Caco-2 (cell line): Measurements from ENCODE around the gene TEX12. TPM values are rescaled to one million over a fixed set of nuclear protein-coding genes. Genes with fewer than 3 reads are reported as not detected.

Experiments used
- BruUV-seq: library from RNA; stranded (reverse); fragments of 400-500 nt; replicated peaks from 2 replicates; lab custom pipeline; 2021; lab: Mats Ljungman, UMichigan
- CTCF ChIA-PET: fragments of 300-600 bp; sonication (Branson Sonifier 250); formaldehyde crosslinking; loops from one replicate; lab custom pipeline; 2022; ENCODE audit warnings: antibody characterized with exemption; lab: Charles Lee
- POLR2A ChIA-PET: fragments of 300-600 bp; sonication (Branson Sonifier 250); formaldehyde crosslinking; loops from one replicate; lab custom pipeline; 2022; ENCODE audit warnings: antibody characterized with exemption; lab: Charles Lee
- DNase-seq, 2 experiments: peaks; one replicate each; pipeline versions ENCODE4 v3.0.0 to v3.0.0-alpha.2; 2020 to 2022
- H3K27me3 ChIP-seq: replicated peaks from 2 replicates; pipeline ENCODE4 v1.6.0; 2011; ENCODE audit warnings: low read length; ENCODE audit not compliant: control insufficient read depth, insufficient read depth
- H3K36me3 ChIP-seq: 2 replicates; pipeline ENCODE4 v1.5.1; 2011; ENCODE audit warnings: low read length; ENCODE audit not compliant: control insufficient read depth, insufficient read depth
- H3K4me1 ChIP-seq: fragments of 250-450 bp; sonication (Bioruptor Pico); 2 replicates; pipeline ENCODE4 v1.5.1; 2020; ENCODE audit warnings: mild to moderate bottlenecking
- H3K4me3 ChIP-seq: 2 replicates; pipeline ENCODE4 v1.5.1; 2011; ENCODE audit warnings: low read depth, mild to moderate bottlenecking, control low read depth, low read length
- H3K9me3 ChIP-seq: fragments of 250-450 bp; sonication (Bioruptor Pico); 2 replicates; pipeline ENCODE4 v1.5.1; 2020; ENCODE audit warnings: mild to moderate bottlenecking, moderate library complexity
- H3K27ac Mint-ChIP-seq: one replicate; pipeline ENCODE4 v1.8.0; 2022; ENCODE audit warnings: mixed read lengths; ENCODE audit not compliant: unreplicated experiment
- H3K27me3 Mint-ChIP-seq: one replicate; pipeline ENCODE4 v1.8.0; 2022; ENCODE audit warnings: mixed read lengths; ENCODE audit not compliant: insufficient read depth, unreplicated experiment
- H3K36me3 Mint-ChIP-seq: one replicate; pipeline ENCODE4 v1.8.0; 2022; ENCODE audit warnings: mild to moderate bottlenecking, mixed read lengths; ENCODE audit not compliant: insufficient read depth, unreplicated experiment
- H3K4me1 Mint-ChIP-seq: one replicate; pipeline ENCODE4 v1.8.0; 2022; ENCODE audit warnings: low read depth, mixed read lengths; ENCODE audit not compliant: unreplicated experiment
- H3K4me3 Mint-ChIP-seq: one replicate; pipeline ENCODE4 v1.8.0; 2022; ENCODE audit warnings: mild to moderate bottlenecking, moderate library complexity, mixed read lengths; ENCODE audit not compliant: unreplicated experiment
- H3K9me3 Mint-ChIP-seq: one replicate; pipeline ENCODE4 v1.8.0; 2022; ENCODE audit warnings: mixed read lengths; ENCODE audit not compliant: unreplicated experiment
- CTCF ChIP-seq, 2 experiments: fragments of 200-600 bp in 1 of 2; IDR thresholded peaks; 1 replicate in 1 of 2; 2 replicates in 1 of 2; pipeline versions ENCODE4 v1.5.1 to v1.8.0; 2011 to 2022; ENCODE audit warnings: antibody characterized with exemption in 1 of 2, control low read depth in 1 of 2, inconsistent platforms in 1 of 2, low read depth in 1 of 2, low read length in 1 of 2, mild to moderate bottlenecking in 1 of 2, moderate library complexity in 1 of 2; ENCODE audit not compliant: insufficient read depth in 1 of 2, severe bottlenecking in 1 of 2, unreplicated experiment in 1 of 2
- intact Hi-C: fragments of 100-400 bp; cut with micrococcal nuclease; formaldehyde crosslinking; loops from one replicate; pipeline ENCODE4 v1.10.0; 2022; ENCODE audit not compliant: unreplicated experiment
- total RNA-seq: library from RNA; stranded (reverse); gene quantifications from 2 replicates; pipeline ENCODE4 v1.2.3, GENCODE V29; 2022

Gene TEX12
- total RNA-seq, 1 experiment from 2014 or later, result not detected

DNA sequence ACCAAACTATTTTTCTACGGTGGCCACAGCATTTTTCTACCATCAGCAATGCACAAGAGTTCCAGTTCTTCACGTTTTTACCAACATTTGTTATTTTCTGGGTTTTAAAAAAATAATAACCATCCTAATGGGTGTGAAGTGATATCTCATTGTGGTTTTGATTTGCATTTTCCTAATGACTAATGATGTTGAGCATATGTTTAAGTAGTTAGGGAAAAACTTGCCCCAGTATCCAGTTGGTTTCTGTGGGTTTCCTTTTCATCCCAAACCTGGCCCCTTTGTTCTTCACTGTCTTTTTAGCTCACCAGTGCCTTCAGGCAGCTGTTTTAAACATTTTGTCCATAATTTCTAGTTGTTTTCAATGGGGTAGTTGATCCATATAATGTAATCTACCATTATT is 44.4 kb downstream of the TEX12 start:
- Histone ChIP-seq H3K4me3 (no peak overlapping the region), H3K27me3 (no peaks in the 10 kb centered on the region), H3K36me3 (no peaks in the 10 kb centered on the region), H3K9me3 (0 out of 2 replicates have a peak, but pooled peaks cover 5% of the 10 kb centered on the region), H3K4me1 (peaks cover 13% of the 10 kb centered on the region)
- Mint-ChIP-seq H3K4me1 (peaks cover 13% of the 10 kb centered on the region), H3K9me3 (no peaks in the 10 kb centered on the region), H3K36me3 (no peaks in the 10 kb centered on the region), H3K27me3 (peaks cover 6% of the 10 kb centered on the region), H3K4me3 (no peak overlapping the region), H3K27ac (no peak overlapping the region)
- intact Hi-C loops, result loop anchor here (10.0 kb wide), 1 partner anchor 243 kb away; no protein-coding TSS in a partner anchor
- BruUV-seq, result no TSS peak
- no peak for TF ChIP-seq CTCF (IDR thresholded peaks at IDR 0.05; ENCODE audit: insufficient read depth in 1 of 2, low read depth in 1 of 2, low read length in 1 of 2, severe bottlenecking in 1 of 2, unreplicated experiment in 1 of 2)
- DNase-seq, result no peak
- ChIA-PET CTCF (no interaction called here), POLR2A (no interaction called here)

DNA sequence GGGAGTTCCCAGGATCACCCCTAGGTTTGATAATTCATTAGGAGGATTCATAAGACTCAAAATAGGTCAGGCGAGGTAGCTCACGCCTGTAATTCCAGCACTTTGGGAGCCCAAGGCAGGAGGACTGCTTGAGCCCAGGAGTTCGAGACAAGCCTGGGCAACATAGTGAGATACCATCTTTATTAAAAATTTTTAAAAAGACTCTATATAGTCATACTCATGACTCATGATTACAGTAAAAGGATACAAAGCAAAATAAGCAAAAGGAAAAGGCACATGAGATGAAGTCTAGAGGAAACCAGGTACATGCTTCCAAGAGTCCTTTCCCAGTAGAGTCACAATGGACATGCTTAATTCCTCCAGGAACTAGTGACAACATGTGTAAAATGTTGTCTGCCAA is 45.1 kb downstream of the TEX12 start:
- Mint-ChIP-seq H3K4me3 (no peak overlapping the region), H3K4me1 (peaks cover 14% of the 10 kb centered on the region), H3K27ac (no peak overlapping the region), H3K27me3 (peaks cover 6% of the 10 kb centered on the region), H3K36me3 (no peaks in the 10 kb centered on the region), H3K9me3 (no peaks in the 10 kb centered on the region)
- intact Hi-C loops, result loop anchor here (10.0 kb wide), 1 partner anchor 243 kb away; no protein-coding TSS in a partner anchor
- TF ChIP-seq CTCF (IDR thresholded peaks at IDR 0.05; ENCODE audit: insufficient read depth in 1 of 2, low read depth in 1 of 2, low read length in 1 of 2, severe bottlenecking in 1 of 2, unreplicated experiment in 1 of 2), result no peak
- BruUV-seq, result no TSS peak
- Histone ChIP-seq H3K27me3 (no peaks in the 10 kb centered on the region), H3K9me3 (no peaks in the 10 kb centered on the region), H3K4me1 (peaks cover 13% of the 10 kb centered on the region), H3K36me3 (no peaks in the 10 kb centered on the region), H3K4me3 (no peak overlapping the region)
- CTCF ChIA-PET, result no interaction called here
- POLR2A ChIA-PET, result no interaction called here
- DNase-seq, result no peak

DNA sequence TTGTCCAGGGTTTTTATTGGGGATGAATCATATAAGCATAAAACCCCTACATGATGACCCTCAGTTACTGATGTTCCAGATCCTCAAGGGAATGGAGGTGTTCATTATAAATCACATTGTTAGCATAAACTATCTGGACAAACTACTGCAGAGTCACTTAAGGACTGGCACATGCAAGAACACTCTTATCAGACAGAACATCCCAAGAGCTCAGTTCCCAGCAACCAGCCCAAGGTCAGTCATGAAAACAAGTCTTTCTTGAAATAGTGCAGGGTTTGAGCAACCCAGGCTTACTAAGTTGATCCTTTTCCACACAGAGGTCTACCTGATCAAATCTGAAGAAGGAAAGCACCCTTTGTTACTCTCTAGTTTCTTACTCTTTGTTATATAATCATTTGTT is 45.5 kb downstream of the TEX12 start:
- no peak overlapping the region for H3K4me3 ChIP-seq
- intact Hi-C loops, result loop anchor here (10.0 kb wide), 1 partner anchor 242 kb away; no protein-coding TSS in a partner anchor
- no peaks in the 10 kb centered on the region for H3K9me3 ChIP-seq
- no peaks in the 10 kb centered on the region for H3K36me3 ChIP-seq
- Mint-ChIP-seq H3K27me3 (peaks cover 4% of the 10 kb centered on the region), H3K36me3 (no peaks in the 10 kb centered on the region), H3K4me3 (no peak overlapping the region), H3K27ac (no peak overlapping the region), H3K4me1 (peaks cover 14% of the 10 kb centered on the region), H3K9me3 (no peaks in the 10 kb centered on the region)
- H3K27me3 ChIP-seq, result no peaks in the 10 kb centered on the region
- peaks cover 13% of the 10 kb centered on the region for H3K4me1 ChIP-seq
- CTCF ChIA-PET, result no interaction called here
- POLR2A ChIA-PET, result no interaction called here
- DNase-seq, result no peak
- TF ChIP-seq CTCF (IDR thresholded peaks at IDR 0.05; ENCODE audit: insufficient read depth in 1 of 2, low read depth in 1 of 2, low read length in 1 of 2, severe bottlenecking in 1 of 2, unreplicated experiment in 1 of 2), result no peak
- no TSS peak for BruUV-seq
